ENCODE results near the gene CLEC16A. TPM values are rescaled to one million over a fixed set of nuclear protein-coding genes. Genes with fewer than 3 reads are reported as not detected.

CLEC16A gene
- total RNA-seq, 2 donors from 2014 or later = 46.6 to 47.6 TPM

DNA sequence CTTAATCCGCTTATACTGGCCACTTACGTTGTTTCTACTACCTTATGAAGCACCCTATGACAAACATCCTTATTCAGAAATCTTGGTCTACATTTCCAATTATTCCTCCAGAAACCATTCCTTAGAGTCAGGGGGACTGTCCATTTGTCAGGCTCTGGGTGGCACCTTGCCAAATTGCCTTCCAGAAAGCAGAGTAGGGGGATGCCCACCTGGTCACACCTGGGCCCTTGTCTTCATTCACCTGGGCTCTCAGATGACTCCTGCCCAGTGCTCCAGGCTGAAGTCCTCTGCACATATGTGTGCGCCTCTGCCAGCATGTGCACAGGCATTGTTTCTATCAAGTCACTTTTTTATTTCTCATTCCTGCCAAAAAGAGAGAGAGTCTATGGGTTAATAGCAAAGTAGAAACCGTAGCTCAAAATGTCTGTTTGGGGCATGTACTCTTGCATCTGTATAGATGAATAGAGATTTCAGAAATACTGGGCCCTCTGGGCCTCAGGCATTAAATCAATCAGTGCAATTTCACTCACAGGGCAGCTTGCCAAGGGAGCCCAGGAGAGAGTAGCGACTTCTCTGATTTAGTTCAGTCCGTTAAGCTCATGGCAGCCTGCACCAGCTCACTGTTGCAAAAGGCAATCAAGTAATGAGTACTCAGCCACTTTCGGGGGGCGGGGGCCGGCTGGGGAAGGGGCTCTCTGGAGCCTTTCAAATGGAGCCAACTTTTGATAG, 207.0 kb downstream of the CLEC16A start:
- no peaks in the 10 kb centered on the region for H3K9me3 ChIP-seq
- no peak for ATAC-seq (ENCODE audit: insufficient number of reproducible peaks, low FRiP score, low read depth)

DNA sequence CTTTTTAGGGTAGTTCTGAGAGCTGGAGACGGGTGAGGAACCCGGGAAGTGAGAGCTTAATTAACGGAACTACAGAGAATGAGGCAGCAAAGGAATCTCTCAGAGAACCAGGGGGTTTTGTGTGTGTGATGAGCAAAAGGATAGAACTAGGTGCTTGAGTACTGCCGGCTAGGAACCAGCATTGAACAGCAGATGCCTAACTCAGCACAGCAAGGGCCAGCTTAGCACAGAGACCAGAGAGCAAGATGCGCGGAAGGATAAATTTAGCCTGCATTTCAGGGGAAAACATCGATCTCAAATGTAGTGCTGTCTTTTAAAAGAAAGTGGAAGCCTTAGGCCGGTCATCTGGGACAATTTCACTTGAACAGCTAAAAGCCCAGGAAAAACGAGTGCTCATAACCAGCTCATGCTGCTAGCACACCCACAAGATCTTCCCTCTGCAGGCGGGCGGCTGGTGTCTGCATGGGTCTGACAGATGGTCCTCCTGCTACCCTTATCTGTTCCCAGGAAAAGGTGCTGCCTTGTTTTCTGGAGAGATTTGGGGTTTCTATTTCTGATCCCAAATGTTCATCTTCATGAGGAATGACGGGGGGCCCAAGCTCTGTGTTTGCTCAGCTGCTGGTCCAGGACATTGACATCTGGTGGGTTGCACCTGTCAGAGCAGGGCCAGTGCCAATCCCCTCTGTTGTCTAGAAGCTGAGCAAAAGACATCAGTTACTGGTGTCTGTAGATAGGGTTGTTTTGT, 207.7 kb downstream of the CLEC16A start:
- DNase-seq (ENCODE audit: low spot score) (no peak), ATAC-seq (ENCODE audit: insufficient number of reproducible peaks, low FRiP score, low read depth) (no peak)
- no peaks in the 10 kb centered on the region for H3K27me3 ChIP-seq (replicated peaks; ENCODE audit: insufficient read depth)
- TF ChIP-seq, protein P1, sequence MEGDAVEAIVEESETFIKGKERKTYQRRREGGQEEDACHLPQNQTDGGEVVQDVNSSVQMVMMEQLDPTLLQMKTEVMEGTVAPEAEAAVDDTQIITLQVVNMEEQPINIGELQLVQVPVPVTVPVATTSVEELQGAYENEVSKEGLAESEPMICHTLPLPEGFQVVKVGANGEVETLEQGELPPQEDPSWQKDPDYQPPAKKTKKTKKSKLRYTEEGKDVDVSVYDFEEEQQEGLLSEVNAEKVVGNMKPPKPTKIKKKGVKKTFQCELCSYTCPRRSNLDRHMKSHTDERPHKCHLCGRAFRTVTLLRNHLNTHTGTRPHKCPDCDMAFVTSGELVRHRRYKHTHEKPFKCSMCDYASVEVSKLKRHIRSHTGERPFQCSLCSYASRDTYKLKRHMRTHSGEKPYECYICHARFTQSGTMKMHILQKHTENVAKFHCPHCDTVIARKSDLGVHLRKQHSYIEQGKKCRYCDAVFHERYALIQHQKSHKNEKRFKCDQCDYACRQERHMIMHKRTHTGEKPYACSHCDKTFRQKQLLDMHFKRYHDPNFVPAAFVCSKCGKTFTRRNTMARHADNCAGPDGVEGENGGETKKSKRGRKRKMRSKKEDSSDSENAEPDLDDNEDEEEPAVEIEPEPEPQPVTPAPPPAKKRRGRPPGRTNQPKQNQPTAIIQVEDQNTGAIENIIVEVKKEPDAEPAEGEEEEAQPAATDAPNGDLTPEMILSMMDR (IDR thresholded peaks at IDR 0.05) = no peak
- peaks cover 0 to 7% of the 10 kb centered on the region in 2 donors for H3K4me1 ChIP-seq (ENCODE audit: control insufficient read depth in 1 of 2, low read depth in 2 of 2)
- no peak overlapping the region for H3K27ac ChIP-seq
- H3K36me3 ChIP-seq = no peaks in the 10 kb centered on the region
- H3K4me3 ChIP-seq = no peak overlapping the region
- no peaks in the 10 kb centered on the region for H3K9me3 ChIP-seq

More for the DNA sequence above, 207.0 kb downstream of the CLEC16A start:
- DNase-seq (ENCODE audit: low spot score) = no peak
- H3K4me1 ChIP-seq (ENCODE audit: control insufficient read depth in 1 of 2, low read depth in 2 of 2) = peaks cover 0 to 8% of the 10 kb centered on the region in 2 donors
- TF ChIP-seq, protein P1 (IDR thresholded peaks at IDR 0.05) = no peak
- no peak overlapping the region for H3K4me3 ChIP-seq
- no peaks in the 10 kb centered on the region for H3K27me3 ChIP-seq (replicated peaks; ENCODE audit: insufficient read depth)
- H3K27ac ChIP-seq = no peak overlapping the region
- H3K36me3 ChIP-seq = no peaks in the 10 kb centered on the region

DNA sequence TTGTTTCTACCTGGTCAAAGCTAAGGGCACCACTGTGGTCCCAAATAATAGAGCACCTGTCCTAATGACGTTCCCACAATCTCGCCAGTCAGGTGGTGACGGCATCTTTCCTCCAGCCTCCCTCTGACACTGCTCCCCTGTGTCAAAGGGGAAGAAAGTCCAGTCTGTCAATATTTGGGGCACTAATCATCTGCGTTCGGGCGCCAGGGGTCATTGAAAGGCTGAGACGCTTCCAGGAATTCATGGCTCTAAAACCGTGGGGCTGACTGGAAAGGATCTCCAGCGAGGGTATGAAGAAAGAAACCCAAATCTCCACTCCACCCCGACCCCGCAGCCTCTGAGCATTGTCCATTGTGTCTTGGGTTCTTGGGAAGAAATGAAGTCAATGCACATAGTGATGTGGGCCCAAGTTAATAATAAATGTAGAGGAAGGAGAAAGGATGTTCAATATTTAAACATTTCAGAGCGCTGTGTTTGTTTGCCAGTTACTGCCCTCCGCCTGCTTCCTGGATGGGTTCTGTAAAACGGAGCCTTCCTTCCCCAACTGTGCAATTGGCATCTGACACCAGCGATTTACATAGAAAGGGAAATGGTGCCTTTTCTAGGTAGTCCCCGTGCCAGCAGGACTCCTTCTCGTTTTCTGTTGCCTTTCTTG, 208.4 kb downstream of the CLEC16A start:
- no peak overlapping the region for H3K4me3 ChIP-seq
- ATAC-seq (ENCODE audit: insufficient number of reproducible peaks, low FRiP score, low read depth) = no peak
- TF ChIP-seq, protein P1 (IDR thresholded peaks at IDR 0.05) = no peak
- no peaks in the 10 kb centered on the region for H3K36me3 ChIP-seq
- H3K27me3 ChIP-seq (replicated peaks; ENCODE audit: insufficient read depth) = no peaks in the 10 kb centered on the region
- H3K27ac ChIP-seq = no peak overlapping the region
- no peaks in the 10 kb centered on the region for H3K4me1 ChIP-seq (ENCODE audit: control insufficient read depth in 1 of 2, low read depth in 2 of 2)
- H3K9me3 ChIP-seq = no peaks in the 10 kb centered on the region
- no peak for DNase-seq (ENCODE audit: low spot score)

DNA sequence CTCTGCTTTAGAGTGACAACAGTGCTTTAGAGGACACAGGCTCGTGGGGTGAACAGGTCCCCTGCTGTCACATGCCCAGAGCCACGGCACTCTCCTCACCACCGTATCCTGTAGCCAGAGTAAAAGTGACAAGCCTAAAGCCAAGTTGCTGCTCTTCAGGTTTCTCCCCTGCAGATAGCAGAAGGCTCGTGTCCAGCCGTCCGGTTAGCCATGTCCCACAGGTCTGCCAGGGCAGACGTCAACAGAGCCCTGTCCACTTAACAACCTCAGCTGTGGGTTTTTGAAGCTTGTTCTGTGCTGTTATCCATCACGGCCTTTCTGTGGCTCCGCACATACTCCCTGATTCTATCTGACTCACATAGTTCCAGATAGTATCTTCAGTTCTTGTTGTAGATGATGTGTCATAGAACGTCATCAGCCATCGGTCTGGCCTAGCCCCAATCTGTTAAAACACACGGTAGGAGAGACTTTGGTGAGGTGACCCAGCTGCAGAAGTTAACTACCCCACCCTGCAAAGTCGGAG, 211.0 kb downstream of the CLEC16A start:
- DNase-seq (ENCODE audit: low spot score) (no peak), ATAC-seq (ENCODE audit: insufficient number of reproducible peaks, low FRiP score, low read depth) (no peak)
- H3K4me3 ChIP-seq = no peak overlapping the region

More for the DNA sequence above, 211.0 kb downstream of the CLEC16A start:
- Histone ChIP-seq H3K27ac (no peak overlapping the region), H3K36me3 (no peaks in the 10 kb centered on the region), H3K9me3 (no peaks in the 10 kb centered on the region), H3K27me3 (replicated peaks; ENCODE audit: insufficient read depth) (no peaks in the 10 kb centered on the region), H3K4me1 (ENCODE audit: control insufficient read depth in 1 of 2, low read depth in 2 of 2) (peaks cover 0 to 12% of the 10 kb centered on the region in 2 donors)
- TF ChIP-seq, protein P1 (IDR thresholded peaks at IDR 0.05) = no peak
